Naive thymus-derived CD4-positive, alpha-beta T cell (primary cell): Measurements from ENCODE around the gene ABHD4. TPM values are rescaled to one million over a fixed set of nuclear protein-coding genes. Genes with fewer than 3 reads are reported as not detected.

ENCODE experiments used
- ATAC-seq: fragments of 150-1000 bp; cut with Tn5 transposase; 2 replicates; pipeline ENCODE4 v1.10.0; 2021; ENCODE audit warnings: mild to moderate bottlenecking, moderate library complexity
- CTCF ChIA-PET: fragments of 350-600 bp; sonication (Branson Sonifier 250); formaldehyde crosslinking; loops from one replicate; lab custom pipeline; 2021; ENCODE audit warnings: antibody characterized with exemption; lab: Charles Lee
- POLR2A ChIA-PET: fragments of 350-600 bp; sonication (Branson Sonifier 250); formaldehyde crosslinking; loops from one replicate; lab custom pipeline; 2021; ENCODE audit warnings: antibody characterized with exemption, inconsistent platforms; lab: Charles Lee
- DNase-seq, 9 donors: peaks; one replicate each; pipeline versions ENCODE4 v3.0.0 to v3.0.0-alpha.2; 2020 to 2022; ENCODE audit warnings: mixed read lengths in 1 of 9
- H3K27ac ChIP-seq: one replicate; pipeline ENCODE4 v1.7.0; 2013; ENCODE audit warnings: mild to moderate bottlenecking, low read depth, low read length, moderate library complexity
- H3K27me3 ChIP-seq, 2 donors: one replicate each; pipeline ENCODE4 v1.7.0; 2013; ENCODE audit warnings: low read length in 2 of 2, mild to moderate bottlenecking in 2 of 2, moderate library complexity in 2 of 2; ENCODE audit not compliant: control insufficient read depth in 2 of 2, insufficient read depth in 2 of 2
- H3K36me3 ChIP-seq, 3 experiments: 1 replicate in 2 of 3; 2 replicates in 1 of 3; pipeline ENCODE4 v1.7.0; 2013; ENCODE audit warnings: low read length in 3 of 3, mild to moderate bottlenecking in 3 of 3, moderate library complexity in 1 of 3; ENCODE audit not compliant: insufficient read depth in 3 of 3, control insufficient read depth in 2 of 3
- H3K4me1 ChIP-seq, 2 donors: one replicate each; pipeline ENCODE4 v1.7.0; 2013; ENCODE audit warnings: low read length in 2 of 2, mild to moderate bottlenecking in 2 of 2, moderate library complexity in 1 of 2; ENCODE audit not compliant: control insufficient read depth in 2 of 2, insufficient read depth in 2 of 2
- H3K4me3 ChIP-seq: 2 replicates; pipeline ENCODE4 v1.7.0; 2013; ENCODE audit warnings: mild to moderate bottlenecking, low read length
- H3K9me3 ChIP-seq, 3 experiments: 1 replicate in 2 of 3; 2 replicates in 1 of 3; pipeline ENCODE4 v1.7.0; 2013; ENCODE audit warnings: low read length in 3 of 3; ENCODE audit not compliant: control insufficient read depth in 2 of 3
- H3K27ac Mint-ChIP-seq, 9 donors: one replicate each; pipeline ENCODE4 v1.8.0; 2020 to 2022; ENCODE audit warnings: mixed read lengths in 9 of 9, mild to moderate bottlenecking in 8 of 9, moderate library complexity in 5 of 9, inconsistent platforms in 2 of 9
- H3K27me3 Mint-ChIP-seq, 5 donors: one replicate each; pipeline ENCODE4 v1.8.0; 2021 to 2022; ENCODE audit warnings: mixed read lengths in 5 of 5, mild to moderate bottlenecking in 1 of 5
- H3K36me3 Mint-ChIP-seq, 5 donors: one replicate each; pipeline ENCODE4 v1.8.0; 2020 to 2022; ENCODE audit warnings: mixed read lengths in 5 of 5, mild to moderate bottlenecking in 3 of 5, inconsistent platforms in 1 of 5
- H3K4me1 Mint-ChIP-seq, 7 donors: one replicate each; pipeline ENCODE4 v1.8.0; 2020 to 2022; ENCODE audit warnings: mixed read lengths in 7 of 7, mild to moderate bottlenecking in 3 of 7, inconsistent platforms in 1 of 7
- H3K4me3 Mint-ChIP-seq, 10 donors: one replicate each; pipeline ENCODE4 v1.8.0; 2020 to 2022; ENCODE audit warnings: mild to moderate bottlenecking in 10 of 10, mixed read lengths in 10 of 10, moderate library complexity in 6 of 10, inconsistent platforms in 2 of 10
- H3K9me3 Mint-ChIP-seq, 11 donors: one replicate each; pipeline ENCODE4 v1.8.0; 2020 to 2022; ENCODE audit warnings: mixed read lengths in 11 of 11, mild to moderate bottlenecking in 4 of 11, inconsistent platforms in 1 of 11, moderate library complexity in 1 of 11
- intact Hi-C, 2 donors: fragments of 100-400 bp; cut with micrococcal nuclease; formaldehyde crosslinking; loops; one replicate each; pipeline ENCODE4 v1.15.1; 2023
- polyA plus RNA-seq, 2 donors: library from polyadenylated mRNA; unstranded; fragments of 300-500 nt; fragmentation: Illumina TruSeq; gene quantifications; one replicate each; pipeline ENCODE4 v1.2.3, GENCODE V29; 2021
- total RNA-seq, 6 experiments: library from RNA in 5 of 6; stranded (reverse) in 5 of 6; gene quantifications; 1 replicate in 5 of 6; 2 replicates in 1 of 6; pipeline ENCODE4 v1.2.3 and lab custom pipeline; 2021 to 2026

Gene ABHD4
- total and polyA plus RNA-seq, 7 experiments from 2014 or later, result 6.7 to 16.3 (median 14.4) TPM

DNA sequence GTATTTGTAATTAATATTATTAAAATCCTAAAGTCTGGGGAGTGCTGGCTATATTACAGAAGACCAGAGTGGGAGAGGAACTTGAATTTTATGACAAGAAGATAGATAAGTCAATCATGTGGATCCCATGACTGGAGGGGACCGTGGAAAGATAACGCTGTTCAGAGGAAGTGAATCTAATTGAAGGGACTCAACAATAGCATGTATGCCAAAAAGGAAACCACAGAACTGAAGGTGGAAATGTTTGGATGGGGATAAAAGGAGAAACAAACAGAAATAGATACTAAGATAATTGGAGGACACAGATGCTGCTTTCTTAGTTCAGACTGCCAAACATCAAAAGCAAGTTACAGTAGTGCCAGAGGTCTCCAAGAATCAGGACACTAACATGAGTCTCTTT is 24.9 kb downstream of the ABHD4 start:
- Mint-ChIP-seq H3K27me3 (peaks cover 0 to 18% (median 3%) of the 10 kb centered on the region in 5 donors), H3K4me1 (peaks cover 0 to 7% (median 3%) of the 10 kb centered on the region in 7 donors), H3K27ac (peak overlapping the region in 1 of 9 donors; percentile 70), H3K9me3 (peaks cover 0 to 3% (median 0%) of the 10 kb centered on the region in 11 donors), H3K4me3 (no peak overlapping the region), H3K36me3 (peaks cover 0 to 5% (median 0%) of the 10 kb centered on the region in 5 donors)
- no peaks in the 10 kb centered on the region for H3K27me3 ChIP-seq
- no peak overlapping the region for H3K4me3 ChIP-seq
- intact Hi-C loops, result no loop called here
- H3K4me1 ChIP-seq, result no peaks in the 10 kb centered on the region
- DNase-seq, result no peak
- ChIA-PET POLR2A (no interaction called here), CTCF (interaction anchor here (1.2 kb wide), 1 partner anchor 30 kb away, joined by 3 read pairs; no protein-coding TSS in a partner anchor)
- no peak for ATAC-seq
- no peaks in the 10 kb centered on the region for H3K9me3 ChIP-seq
- no peak overlapping the region for H3K27ac ChIP-seq
- H3K36me3 ChIP-seq, result no peaks in the 10 kb centered on the region

DNA sequence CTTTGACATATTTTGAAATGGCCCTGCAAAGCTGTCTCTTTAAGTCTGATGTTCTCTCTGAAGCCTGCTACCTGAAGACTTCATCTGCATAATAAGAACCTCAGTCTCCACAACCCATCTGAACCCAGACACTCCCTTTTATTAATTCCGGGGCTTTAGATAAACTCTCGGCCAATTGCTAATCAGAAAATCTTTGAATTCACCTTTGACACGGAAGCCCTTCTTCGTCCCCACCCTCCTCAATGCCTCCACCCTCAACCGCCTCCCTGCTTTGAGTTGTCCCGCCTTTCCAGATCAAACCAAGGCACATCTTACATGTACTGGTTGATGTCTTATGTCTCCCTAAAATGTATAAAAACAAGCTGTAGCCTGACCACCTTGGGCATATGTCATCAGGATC is 28.5 kb downstream of the ABHD4 start:
- Histone ChIP-seq H3K9me3 (no peaks in the 10 kb centered on the region), H3K27ac (no peak overlapping the region), H3K36me3 (no peaks in the 10 kb centered on the region), H3K4me1 (no peaks in the 10 kb centered on the region), H3K4me3 (no peak overlapping the region), H3K27me3 (no peaks in the 10 kb centered on the region)
- Mint-ChIP-seq H3K27ac (no peak overlapping the region), H3K9me3 (peaks cover under 1 to 15% (median 7%) of the 10 kb centered on the region in 11 donors), H3K36me3 (peaks cover 0 to 7% (median 1%) of the 10 kb centered on the region in 5 donors), H3K4me1 (peaks cover 0 to 7% (median 3%) of the 10 kb centered on the region in 7 donors), H3K4me3 (no peak overlapping the region), H3K27me3 (peaks cover 0 to 23% (median 4%) of the 10 kb centered on the region in 5 donors)
- POLR2A ChIA-PET, result no interaction called here
- DNase-seq, result no peak
- intact Hi-C loops, result no loop called here
- no peak for ATAC-seq
- CTCF ChIA-PET, result no interaction called here

DNA sequence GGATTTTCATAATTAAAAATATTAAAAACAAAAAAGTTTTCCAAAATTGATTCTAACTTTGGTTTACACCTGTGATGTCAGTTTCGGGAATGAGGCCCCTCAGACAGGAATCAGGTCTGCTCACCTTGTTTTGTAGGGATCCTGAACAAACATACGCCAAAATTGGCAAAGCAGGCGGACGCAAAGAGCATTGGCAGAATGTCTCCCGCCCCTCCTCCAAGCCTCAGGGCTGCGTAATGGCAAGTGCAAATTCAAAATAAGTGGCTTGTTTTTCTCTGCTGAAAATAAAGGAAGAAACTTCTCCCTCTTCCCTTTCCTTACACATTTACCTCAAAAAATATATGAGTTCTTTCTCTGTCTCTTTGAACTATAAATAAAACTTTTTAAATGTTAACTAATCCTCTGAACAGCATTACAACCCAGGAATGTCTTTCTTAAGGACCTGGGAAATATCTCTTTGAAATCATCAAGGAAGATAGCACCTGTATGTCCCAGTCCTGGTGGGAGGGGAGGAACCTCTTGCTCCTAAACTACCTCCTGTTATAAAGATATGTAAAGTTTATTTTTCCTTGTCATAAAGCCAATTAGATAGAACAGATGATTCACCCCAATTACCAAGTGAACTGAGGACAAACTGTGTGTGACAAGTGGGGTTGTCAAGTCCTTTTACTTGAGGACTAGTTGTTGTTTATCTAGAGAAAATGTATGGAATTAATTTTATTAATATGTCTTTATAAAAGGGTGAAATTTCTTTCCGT is 29.6 kb downstream of the ABHD4 start:
- Histone ChIP-seq H3K4me3 (no peak overlapping the region), H3K4me1 (no peaks in the 10 kb centered on the region), H3K36me3 (no peaks in the 10 kb centered on the region), H3K9me3 (no peaks in the 10 kb centered on the region), H3K27ac (no peak overlapping the region), H3K27me3 (no peaks in the 10 kb centered on the region)
- peaks cover 3 to 19% (median 8%) of the 10 kb centered on the region in 11 donors for H3K9me3 Mint-ChIP-seq
- CTCF ChIA-PET, result interaction anchor here (0.7 kb wide), 1 partner anchor 19 kb away, joined by 3 read pairs; no protein-coding TSS in a partner anchor
- POLR2A ChIA-PET, result no interaction called here
- no peak overlapping the region for H3K4me3 Mint-ChIP-seq
- DNase-seq (no peak), ATAC-seq (no peak)
- peaks cover 0 to 7% (median 0%) of the 10 kb centered on the region in 5 donors for H3K36me3 Mint-ChIP-seq
- H3K4me1 Mint-ChIP-seq, result peaks cover 0 to 7% (median 3%) of the 10 kb centered on the region in 7 donors
- intact Hi-C loops, result no loop called here
- H3K27ac Mint-ChIP-seq, result no peak overlapping the region
- peaks cover 0 to 29% (median 4%) of the 10 kb centered on the region in 5 donors for H3K27me3 Mint-ChIP-seq

DNA sequence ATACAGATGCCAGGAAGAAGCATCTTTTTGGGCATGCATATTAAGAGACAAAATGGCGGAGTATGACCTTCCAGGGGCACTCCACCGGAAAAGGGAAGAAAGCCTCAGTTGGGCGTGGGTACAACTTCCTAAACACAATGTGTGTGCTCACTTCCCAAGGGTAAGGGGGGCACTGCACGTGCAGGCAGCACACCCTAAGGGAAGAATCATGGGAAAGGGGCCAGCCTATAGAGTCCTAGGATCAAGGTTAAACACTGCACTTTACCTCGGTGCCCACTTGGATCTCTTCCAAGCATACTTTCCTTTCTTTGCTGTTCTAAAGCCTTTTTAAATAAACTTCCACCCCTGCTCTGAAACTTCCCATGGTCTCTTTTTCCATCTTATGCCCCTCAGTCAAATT is 31.3 kb downstream of the ABHD4 start:
- peaks cover 0 to 29% (median 12%) of the 10 kb centered on the region in 5 donors for H3K27me3 Mint-ChIP-seq
- ATAC-seq (no peak), DNase-seq (no peak)
- H3K4me3 Mint-ChIP-seq, result no peak overlapping the region
- intact Hi-C loops, result no loop called here
- H3K36me3 Mint-ChIP-seq, result peaks cover 0 to 7% (median 0%) of the 10 kb centered on the region in 5 donors
- CTCF ChIA-PET, result no interaction called here
- POLR2A ChIA-PET, result no interaction called here
- no peaks in the 10 kb centered on the region for H3K4me1 ChIP-seq
- no peaks in the 10 kb centered on the region for H3K27me3 ChIP-seq
- no peak overlapping the region for H3K27ac ChIP-seq
- H3K9me3 ChIP-seq, result no peaks in the 10 kb centered on the region
- H3K4me1 Mint-ChIP-seq, result no peaks in the 10 kb centered on the region
- H3K9me3 Mint-ChIP-seq, result peaks cover 3 to 22% (median 8%) of the 10 kb centered on the region in 11 donors
- no peak overlapping the region for H3K4me3 ChIP-seq
- no peaks in the 10 kb centered on the region for H3K36me3 ChIP-seq
- no peak overlapping the region for H3K27ac Mint-ChIP-seq

DNA sequence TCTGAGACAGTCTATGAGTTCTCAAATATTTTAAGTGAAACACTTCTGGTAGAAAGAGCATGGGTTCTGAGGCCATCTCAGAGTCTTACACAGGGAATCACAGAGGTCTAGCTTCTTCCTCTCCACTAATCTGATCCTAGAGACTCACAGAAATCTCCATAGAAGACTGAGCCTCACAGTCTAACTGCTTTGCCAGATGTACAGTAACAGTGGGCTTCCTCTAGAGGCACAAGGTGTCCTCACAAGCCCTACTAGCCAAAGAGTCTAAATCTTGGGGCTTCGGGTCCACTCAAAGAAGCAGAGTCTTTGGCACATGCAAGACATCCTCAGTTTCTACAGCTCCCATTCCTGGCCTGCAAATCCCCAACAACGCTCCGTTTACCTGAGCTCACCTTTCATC is 32.0 kb downstream of the ABHD4 start:
- Histone ChIP-seq H3K27me3 (no peaks in the 10 kb centered on the region), H3K9me3 (no peaks in the 10 kb centered on the region), H3K4me3 (no peak overlapping the region), H3K4me1 (no peaks in the 10 kb centered on the region), H3K36me3 (no peaks in the 10 kb centered on the region), H3K27ac (no peak overlapping the region)
- DNase-seq (no peak), ATAC-seq (no peak)
- POLR2A ChIA-PET, result no interaction called here
- no peaks in the 10 kb centered on the region for H3K4me1 Mint-ChIP-seq
- H3K9me3 Mint-ChIP-seq, result peaks cover 3 to 22% (median 8%) of the 10 kb centered on the region in 11 donors
- H3K4me3 Mint-ChIP-seq, result no peak overlapping the region
- CTCF ChIA-PET, result no interaction called here
- H3K27ac Mint-ChIP-seq, result no peak overlapping the region
- peaks cover 0 to 29% (median 12%) of the 10 kb centered on the region in 5 donors for H3K27me3 Mint-ChIP-seq
- H3K36me3 Mint-ChIP-seq, result peaks cover 0 to 7% (median 0%) of the 10 kb centered on the region in 5 donors
- intact Hi-C loops, result no loop called here

DNA sequence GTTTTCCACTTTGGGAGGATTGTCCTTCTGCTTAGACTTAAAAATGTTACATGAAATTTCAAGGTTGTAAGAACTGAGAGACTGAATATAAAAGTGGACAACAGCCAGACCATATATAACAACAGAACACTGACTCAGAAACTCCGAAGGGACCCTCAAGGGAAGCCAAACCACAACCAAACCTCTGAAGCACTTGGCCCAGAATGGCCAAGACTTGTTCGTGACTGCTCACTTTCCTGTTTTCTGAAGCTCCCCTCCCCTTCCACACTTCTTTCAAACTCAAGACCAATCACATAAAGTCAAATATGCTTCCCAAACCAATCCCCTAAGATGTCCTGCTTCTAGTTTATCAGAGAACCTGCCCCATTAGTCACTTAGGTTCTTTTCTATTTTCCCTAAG is 32.4 kb downstream of the ABHD4 start:
- POLR2A ChIA-PET, result no interaction called here
- Histone ChIP-seq H3K27ac (no peak overlapping the region), H3K27me3 (no peaks in the 10 kb centered on the region), H3K4me3 (no peak overlapping the region), H3K36me3 (no peaks in the 10 kb centered on the region), H3K9me3 (no peaks in the 10 kb centered on the region), H3K4me1 (no peaks in the 10 kb centered on the region)
- H3K27ac Mint-ChIP-seq, result no peak overlapping the region
- no peak for DNase-seq
- H3K27me3 Mint-ChIP-seq, result peaks cover 0 to 29% (median 12%) of the 10 kb centered on the region in 5 donors
- H3K4me3 Mint-ChIP-seq, result no peak overlapping the region
- H3K9me3 Mint-ChIP-seq, result peaks cover 3 to 22% (median 11%) of the 10 kb centered on the region in 11 donors
- CTCF ChIA-PET, result no interaction called here
- peaks cover 0 to 7% (median 0%) of the 10 kb centered on the region in 5 donors for H3K36me3 Mint-ChIP-seq
- no peak for ATAC-seq
- no peaks in the 10 kb centered on the region for H3K4me1 Mint-ChIP-seq
- intact Hi-C loops, result no loop called here
